HepG2 (cell line): ENCODE results near the gene DNAL4. TPM values are rescaled to one million over a fixed set of nuclear protein-coding genes. Genes with fewer than 3 reads are reported as not detected.

Source experiments
- EHMT2 ChIP-seq: fragments of 200-600 bp; sonication (generic); IDR thresholded peaks from 2 replicates; pipeline ENCODE4 v1.7.0; 2017; ENCODE audit warnings: antibody characterized with exemption, low read depth, low read length, borderline replicate concordance
- ELK4 ChIP-seq: sonication (generic); formaldehyde crosslinking; IDR thresholded peaks from 2 replicates; pipeline ENCODE4 v1.9.0; 2021; ENCODE audit warnings: missing genetic modification reagents, borderline replicate concordance
- FOXA1 ChIP-seq, 2 experiments: fragments of 450-650 bp in 1 of 2; sonication (generic) in 1 of 2; formaldehyde crosslinking in 1 of 2; IDR thresholded peaks; 2 replicates each; pipeline versions ENCODE4 v1.4.0 to v1.6.1; 2016 to 2020; ENCODE audit warnings: missing genetic modification reagents in 1 of 2
- FOXO1 ChIP-seq: sonication (generic); formaldehyde crosslinking; IDR thresholded peaks from 2 replicates; pipeline ENCODE4 v1.4.0; 2020; ENCODE audit warnings: missing genetic modification reagents
- HMGA1 ChIP-seq: sonication (generic); formaldehyde crosslinking; conservative IDR thresholded peaks from 2 replicates; pipeline ENCODE4 v1.4.0; 2020; ENCODE audit warnings: missing genetic modification reagents
- MIER3 ChIP-seq: IDR thresholded peaks from 2 replicates; pipeline ENCODE4 v1.6.1; 2016; ENCODE audit warnings: missing compliant biosample characterization, borderline replicate concordance
- NR2F6 ChIP-seq, 2 experiments: IDR thresholded peaks; 2 replicates each; pipeline ENCODE4 v1.6.1; 2016; ENCODE audit warnings: antibody characterized with exemption in 1 of 2, mild to moderate bottlenecking in 1 of 2
- RBM39 ChIP-seq: fragments of 200-400 bp; formaldehyde crosslinking; IDR thresholded peaks from one replicate; pipeline ENCODE4 v1.6.1; 2018; ENCODE audit warnings: antibody characterized with exemption, mild to moderate bottlenecking, low read depth, low read length; ENCODE audit not compliant: poor library complexity, severe bottlenecking
- SAP130 ChIP-seq: IDR thresholded peaks from 2 replicates; pipeline ENCODE4 v1.6.1; 2016; ENCODE audit warnings: low read depth
- SIN3A ChIP-seq: IDR thresholded peaks from 2 replicates; pipeline ENCODE4 v1.6.1; 2011; ENCODE audit warnings: low read depth, mild to moderate bottlenecking, control low read depth, low read length, borderline replicate concordance
- SMAD1 ChIP-seq: sonication (generic); formaldehyde crosslinking; IDR thresholded peaks from 2 replicates; pipeline ENCODE4 v1.4.0; 2020; ENCODE audit warnings: missing genetic modification reagents, low read depth, mild to moderate bottlenecking, borderline replicate concordance
- SOX5 ChIP-seq: IDR thresholded peaks from 2 replicates; pipeline ENCODE4 v1.6.1; 2016; ENCODE audit warnings: borderline replicate concordance
- SOX6 ChIP-seq, 2 experiments: fragments of 450-650 bp in 1 of 2; sonication (generic) in 1 of 2; formaldehyde crosslinking in 1 of 2; IDR thresholded peaks; 2 replicates each; pipeline versions ENCODE4 v1.4.0 to v1.6.1; 2017 to 2020; ENCODE audit warnings: antibody characterized with exemption in 1 of 2, mild to moderate bottlenecking in 1 of 2, missing genetic modification reagents in 1 of 2
- TEAD2 ChIP-seq: sonication (generic); formaldehyde crosslinking; IDR thresholded peaks from 2 replicates; pipeline ENCODE4 v1.9.0; 2021; ENCODE audit warnings: missing genetic modification reagents
- THAP9 ChIP-seq: sonication (generic); formaldehyde crosslinking; IDR thresholded peaks from 2 replicates; pipeline ENCODE4; 2020; ENCODE audit warnings: missing genetic modification reagents, mild to moderate bottlenecking, borderline replicate concordance
- ZMYM4 ChIP-seq: sonication (generic); formaldehyde crosslinking; IDR thresholded peaks from 2 replicates; pipeline ENCODE4 v1.8.1; 2023; ENCODE audit warnings: mild to moderate bottlenecking, missing genetic modification reagents
- ZNF263 ChIP-seq: sonication (generic); formaldehyde crosslinking; IDR thresholded peaks from 2 replicates; pipeline ENCODE4 v1.4.0; 2020; ENCODE audit warnings: missing genetic modification reagents
- ZNF275 ChIP-seq: sonication (generic); formaldehyde crosslinking; IDR thresholded peaks from 2 replicates; pipeline ENCODE4 v1.8.0; 2022; ENCODE audit warnings: missing genetic modification reagents, mild to moderate bottlenecking, inconsistent platforms, borderline replicate concordance
- ZNF276 ChIP-seq: sonication (generic); formaldehyde crosslinking; IDR thresholded peaks from 2 replicates; pipeline ENCODE4 v1.4.0; 2020; ENCODE audit warnings: mild to moderate bottlenecking, low read depth, missing genetic modification reagents
- polyA plus RNA-seq, 8 experiments: library from polyadenylated mRNA; depleted of rRNA in 3 of 8; stranded (reverse) in 7 of 8; unstranded in 1 of 8; fragments of >200 nt; fragmentation: Illumina TruSeq in 4 of 8; extraction: Trizol in 4 of 8; gene quantifications; 2 replicates each; pipeline versions ENCODE4 v1.2.1 to v1.2.3, GENCODE V29; 2011 to 2016; ENCODE audit warnings: low read depth in 4 of 8, missing spikeins in 1 of 8, mixed read lengths in 1 of 8; ENCODE audit not compliant: insufficient read depth in 1 of 8
- total RNA-seq, 5 experiments: library from RNA; depleted of rRNA; stranded (reverse); fragments of >200 nt; fragmentation: Illumina TruSeq; extraction: Trizol; gene quantifications; 2 replicates each; pipeline ENCODE4 v1.2.3, GENCODE V29; 2016; ENCODE audit warnings: low read depth in 1 of 5

DNAL4 gene
- total and polyA plus RNA-seq, 2 of the 13 experiments (the other 11 are each of a cell fraction or from before 2014, with no cell fraction given), result 8.0 to 10.7 TPM

- peak; percentile 42; the same call in 1 of the 2 replicates for TF ChIP-seq THAP9 (CRISPR knock-in tag)
- TF ChIP-seq SOX6 (IDR thresholded peaks at IDR 0.05), result no peak
- TF ChIP-seq SOX6 (CRISPR knock-in tag; IDR thresholded peaks at IDR 0.05), result no peak
- TF ChIP-seq FOXA1 (IDR thresholded peaks at IDR 0.05), result no peak
- no peak for TF ChIP-seq FOXA1 (CRISPR knock-in tag; IDR thresholded peaks at IDR 0.05)
- no peak for TF ChIP-seq HMGA1 (CRISPR knock-in tag)
- TF ChIP-seq ZNF263 (CRISPR knock-in tag), result 0 out of 2 replicates have a peak, but pooled peaks have one; percentile 21
- peak; percentile 49; the same call in 1 of the 2 replicates for TF ChIP-seq MIER3 (CRISPR knock-in tag)
- TF ChIP-seq ZMYM4, result peak; percentile 60; the same call in 1 of the 2 replicates
- peak; percentile 78 for TF ChIP-seq SAP130 (CRISPR knock-in tag)
- no peak for TF ChIP-seq ZNF275
- no peak for TF ChIP-seq SMAD1 (CRISPR knock-in tag)
- peak; percentile 97 for TF ChIP-seq EHMT2
- no peak for TF ChIP-seq RBM39
- TF ChIP-seq TEAD2 (CRISPR knock-in tag), result 0 out of 2 replicates have a peak, but pooled peaks have one; percentile 47
- no peak for TF ChIP-seq NR2F6 (IDR thresholded peaks at IDR 0.05)
- 0 out of 2 replicates have a peak, but pooled peaks have one; percentile 39 for TF ChIP-seq NR2F6 (CRISPR knock-in tag; IDR thresholded peaks at IDR 0.05)
- TF ChIP-seq ELK4 (CRISPR knock-in tag), result no peak
- TF ChIP-seq ZNF276 (CRISPR knock-in tag), result no peak
- no peak; the same call in 1 of the 2 replicates for TF ChIP-seq SOX5 (CRISPR knock-in tag)
- TF ChIP-seq SIN3A, result no peak
- peak; percentile 35; the same call in 1 of the 2 replicates for TF ChIP-seq FOXO1 (CRISPR knock-in tag)
Measured at GRCh38 chr22:38824585-38824984, 30.6 kb upstream of the DNAL4 start (continued).
